Measurements from ENCODE around the gene SREBF2. TPM values are rescaled to one million over a fixed set of nuclear protein-coding genes. Genes with fewer than 3 reads are reported as not detected.
A peak's percentile ranks its signal among the peaks of the same experiment; 100 is the strongest.

The SREBF2 gene
- total and polyA plus RNA-seq, 10 of the 15 experiments (the other 5 are each of a cell fraction or from before 2014, with no cell fraction given) = 2.4 to 177 (median 78.8) TPM

DNA sequence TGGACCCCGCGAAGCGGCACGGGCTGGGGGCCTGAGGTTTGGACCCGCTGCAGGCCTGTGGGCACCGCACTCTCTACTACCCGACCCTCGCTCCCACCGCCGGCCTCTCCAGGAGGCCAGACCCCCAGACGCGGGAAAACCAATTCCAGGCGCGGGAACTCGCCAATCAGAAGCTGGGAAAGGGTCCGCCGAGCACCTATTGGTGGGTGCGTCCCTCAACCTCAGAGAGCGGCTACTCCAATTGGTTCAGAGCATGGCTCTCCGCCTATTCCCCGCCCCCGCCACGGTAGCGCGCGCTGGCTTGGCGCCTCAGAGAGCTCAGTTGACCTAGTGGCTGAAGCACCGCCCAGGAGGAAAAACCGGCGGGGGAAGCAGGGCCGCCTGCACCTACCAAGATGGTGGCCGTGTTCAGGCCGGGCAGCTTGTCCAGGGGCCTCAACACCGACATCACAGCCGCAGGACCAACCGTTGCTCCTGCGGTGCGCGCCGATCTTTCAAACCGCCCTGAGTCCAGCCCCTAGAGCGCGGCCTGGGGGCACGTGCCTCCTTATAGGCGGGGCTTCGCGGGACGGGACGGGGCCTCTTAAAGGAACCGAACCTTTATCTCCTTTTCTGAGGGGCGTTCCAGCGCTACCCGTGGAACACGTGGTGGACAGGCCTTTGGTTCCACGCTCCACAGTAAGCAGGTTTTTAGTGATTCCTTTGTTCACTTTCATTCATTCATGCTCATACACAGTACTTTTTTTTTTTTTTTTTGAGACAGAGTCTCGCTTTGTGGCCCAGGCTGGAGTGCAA is 113.9 kb downstream of the SREBF2 start, which contains the start of gene CENPM (continued):
- no peak for TF ChIP-seq MLLT1 (IDR thresholded peaks at IDR 0.05)
- TF ChIP-seq MXI1 (IDR thresholded peaks at IDR 0.05; ENCODE audit: low read depth, low read length) = peak; percentile 80
- TF ChIP-seq JUND (IDR thresholded peaks at IDR 0.05; ENCODE audit: low read depth, low read length) = 0 out of 2 replicates have a peak, but pooled peaks have one; percentile 9
- TF ChIP-seq BACH1 (IDR thresholded peaks at IDR 0.05; ENCODE audit: borderline replicate concordance) = no peak
- TF ChIP-seq SMAD5 (IDR thresholded peaks at IDR 0.05; ENCODE audit: low read depth) = no peak
- no peak for TF ChIP-seq ZNF217 (IDR thresholded peaks at IDR 0.05)
- peak; percentile 38; the same call in 1 of the 2 replicates for TF ChIP-seq PML (IDR thresholded peaks at IDR 0.05; ENCODE audit: low read length)
- no peak for TF ChIP-seq ZSCAN29 (IDR thresholded peaks at IDR 0.05)
- no peak for TF ChIP-seq HCFC1 (IDR thresholded peaks at IDR 0.05; ENCODE audit: low read length)
- TF ChIP-seq RELA (IDR thresholded peaks at IDR 0.05; ENCODE audit: borderline replicate concordance, partially characterized antibody) = peak; percentile 72
- peak; percentile 80 for TF ChIP-seq NFYA (IDR thresholded peaks at IDR 0.05; ENCODE audit: borderline replicate concordance, low read depth, low read length)
- no peak for TF ChIP-seq CBX5 (IDR thresholded peaks at IDR 0.05; ENCODE audit: low read depth)
- peak; percentile 99 for TF ChIP-seq SIN3A (IDR thresholded peaks at IDR 0.05; ENCODE audit: low read depth, low read length)
- TF ChIP-seq, protein P1, sequence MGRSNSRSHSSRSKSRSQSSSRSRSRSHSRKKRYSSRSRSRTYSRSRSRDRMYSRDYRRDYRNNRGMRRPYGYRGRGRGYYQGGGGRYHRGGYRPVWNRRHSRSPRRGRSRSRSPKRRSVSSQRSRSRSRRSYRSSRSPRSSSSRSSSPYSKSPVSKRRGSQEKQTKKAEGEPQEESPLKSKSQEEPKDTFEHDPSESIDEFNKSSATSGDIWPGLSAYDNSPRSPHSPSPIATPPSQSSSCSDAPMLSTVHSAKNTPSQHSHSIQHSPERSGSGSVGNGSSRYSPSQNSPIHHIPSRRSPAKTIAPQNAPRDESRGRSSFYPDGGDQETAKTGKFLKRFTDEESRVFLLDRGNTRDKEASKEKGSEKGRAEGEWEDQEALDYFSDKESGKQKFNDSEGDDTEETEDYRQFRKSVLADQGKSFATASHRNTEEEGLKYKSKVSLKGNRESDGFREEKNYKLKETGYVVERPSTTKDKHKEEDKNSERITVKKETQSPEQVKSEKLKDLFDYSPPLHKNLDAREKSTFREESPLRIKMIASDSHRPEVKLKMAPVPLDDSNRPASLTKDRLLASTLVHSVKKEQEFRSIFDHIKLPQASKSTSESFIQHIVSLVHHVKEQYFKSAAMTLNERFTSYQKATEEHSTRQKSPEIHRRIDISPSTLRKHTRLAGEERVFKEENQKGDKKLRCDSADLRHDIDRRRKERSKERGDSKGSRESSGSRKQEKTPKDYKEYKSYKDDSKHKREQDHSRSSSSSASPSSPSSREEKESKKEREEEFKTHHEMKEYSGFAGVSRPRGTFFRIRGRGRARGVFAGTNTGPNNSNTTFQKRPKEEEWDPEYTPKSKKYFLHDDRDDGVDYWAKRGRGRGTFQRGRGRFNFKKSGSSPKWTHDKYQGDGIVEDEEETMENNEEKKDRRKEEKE (IDR thresholded peaks at IDR 0.05) = no peak
- TF ChIP-seq BCL11A (IDR thresholded peaks at IDR 0.05; ENCODE audit: low read depth, low read length) = no peak
- no peak for TF ChIP-seq SKIL (IDR thresholded peaks at IDR 0.05; ENCODE audit: low read depth, poor library complexity, severe bottlenecking)
- no peak for TF ChIP-seq MEF2B (IDR thresholded peaks at IDR 0.05; ENCODE audit: partially characterized antibody, poor library complexity, severe bottlenecking)
- TF ChIP-seq KDM1A (IDR thresholded peaks at IDR 0.05; ENCODE audit: borderline replicate concordance) = no peak
- TF ChIP-seq GABPA (IDR thresholded peaks at IDR 0.05; ENCODE audit: low read depth) = no peak
- TF ChIP-seq, protein P2, sequence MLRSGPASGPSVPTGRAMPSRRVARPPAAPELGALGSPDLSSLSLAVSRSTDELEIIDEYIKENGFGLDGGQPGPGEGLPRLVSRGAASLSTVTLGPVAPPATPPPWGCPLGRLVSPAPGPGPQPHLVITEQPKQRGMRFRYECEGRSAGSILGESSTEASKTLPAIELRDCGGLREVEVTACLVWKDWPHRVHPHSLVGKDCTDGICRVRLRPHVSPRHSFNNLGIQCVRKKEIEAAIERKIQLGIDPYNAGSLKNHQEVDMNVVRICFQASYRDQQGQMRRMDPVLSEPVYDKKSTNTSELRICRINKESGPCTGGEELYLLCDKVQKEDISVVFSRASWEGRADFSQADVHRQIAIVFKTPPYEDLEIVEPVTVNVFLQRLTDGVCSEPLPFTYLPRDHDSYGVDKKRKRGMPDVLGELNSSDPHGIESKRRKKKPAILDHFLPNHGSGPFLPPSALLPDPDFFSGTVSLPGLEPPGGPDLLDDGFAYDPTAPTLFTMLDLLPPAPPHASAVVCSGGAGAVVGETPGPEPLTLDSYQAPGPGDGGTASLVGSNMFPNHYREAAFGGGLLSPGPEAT (IDR thresholded peaks at IDR 0.05; ENCODE audit: low read depth) = peak; percentile 97
- TF ChIP-seq SPI1 (IDR thresholded peaks at IDR 0.05; ENCODE audit: borderline replicate concordance, insufficient read depth, low read depth, low read length) = no peak; the same call in 1 of the 2 replicates
